HG03432 (cell line): ENCODE measurements around the gene MYMX.
A peak's percentile ranks its signal among the peaks of the same experiment; 100 is the strongest.
"Not testable (repeated sequence)": the region's sequence is repeated elsewhere in the genome, so short reads cannot be mapped to it uniquely, and the experiment has no call there.

Experiments used
- ATAC-seq: cut with Tn5 transposase; IDR thresholded peaks from one replicate; pipeline ENCODE4 v1.9.1; 2021; ENCODE audit warnings: mild to moderate bottlenecking, moderate library complexity; ENCODE audit not compliant: unreplicated experiment

MYMX gene

DNA sequence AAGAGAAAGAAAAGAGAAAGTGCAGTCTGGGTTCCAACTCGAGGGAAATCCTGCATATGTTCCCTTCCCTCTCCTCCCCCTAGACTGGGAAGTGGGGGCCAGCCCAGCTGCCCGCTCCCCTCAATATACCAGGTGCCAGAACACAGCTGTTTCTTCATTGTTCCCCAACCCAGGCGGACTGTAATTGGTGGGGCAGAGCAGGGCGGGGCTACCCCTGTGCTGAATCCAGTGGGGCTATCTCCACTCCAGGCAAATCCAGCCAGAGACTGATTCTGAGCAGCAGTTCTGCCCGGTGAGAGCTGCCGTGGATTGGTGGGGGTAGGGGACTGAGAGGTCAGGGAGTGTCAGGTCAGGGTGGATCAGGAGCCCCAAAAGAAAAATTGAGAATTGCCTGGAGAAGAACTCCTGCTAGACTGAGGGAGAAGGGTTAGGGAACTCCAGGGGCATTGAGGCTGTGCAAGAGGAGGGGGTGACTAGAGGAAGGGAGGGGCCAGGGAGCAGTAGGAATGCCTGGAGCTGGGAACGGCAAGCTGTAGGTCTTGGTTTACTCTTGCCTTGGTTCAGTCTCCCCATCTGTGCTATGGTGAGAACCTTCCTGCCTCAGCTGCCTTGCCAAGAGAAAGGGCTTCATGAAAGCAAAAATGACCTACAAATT lies at the start of gene MYMX:
MYMX (plus strand) TSS at position 250 of the 655 bp plus-strand sequence. CDS start 546 bp downstream, outside the sequence.
- ATAC-seq, result no peak

DNA sequence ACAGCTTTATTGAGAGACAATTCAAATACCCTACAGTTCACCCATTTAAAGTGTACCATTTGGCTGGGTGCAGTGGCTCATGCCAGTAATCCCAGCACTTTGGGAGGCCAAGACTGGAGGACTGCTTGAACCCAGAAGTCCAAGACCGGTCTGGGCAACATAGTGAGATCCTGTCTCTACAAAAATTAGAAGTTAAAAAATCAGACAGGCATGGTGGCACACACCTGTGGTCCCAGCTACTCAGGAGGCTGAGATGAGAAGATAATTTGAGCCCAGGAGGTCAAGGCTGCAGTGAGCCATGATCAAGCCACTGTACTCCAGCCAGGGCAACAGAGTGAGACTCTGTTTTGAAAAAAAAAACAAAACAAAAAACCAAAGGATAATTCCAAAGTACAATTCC lies 49.2 kb upstream of the MYMX start:
- no peak for ATAC-seq

DNA sequence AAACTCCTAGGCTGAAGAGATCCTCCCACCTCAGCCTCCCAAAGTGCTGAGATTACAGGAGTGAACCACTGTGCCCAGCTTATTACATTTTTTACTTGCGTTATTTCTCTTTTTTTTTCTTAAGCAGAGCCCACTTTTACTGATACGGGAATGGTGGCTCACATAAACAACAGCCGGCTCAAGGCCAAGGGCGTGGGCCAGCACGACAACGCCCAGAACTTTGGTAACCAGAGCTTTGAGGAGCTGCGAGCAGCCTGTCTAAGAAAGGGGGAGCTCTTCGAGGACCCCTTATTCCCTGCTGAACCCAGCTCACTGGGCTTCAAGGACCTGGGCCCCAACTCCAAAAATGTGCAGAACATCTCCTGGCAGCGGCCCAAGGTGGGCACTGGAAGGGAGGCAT lies 47.6 kb upstream of the MYMX start:
- ATAC-seq, result no peak

DNA sequence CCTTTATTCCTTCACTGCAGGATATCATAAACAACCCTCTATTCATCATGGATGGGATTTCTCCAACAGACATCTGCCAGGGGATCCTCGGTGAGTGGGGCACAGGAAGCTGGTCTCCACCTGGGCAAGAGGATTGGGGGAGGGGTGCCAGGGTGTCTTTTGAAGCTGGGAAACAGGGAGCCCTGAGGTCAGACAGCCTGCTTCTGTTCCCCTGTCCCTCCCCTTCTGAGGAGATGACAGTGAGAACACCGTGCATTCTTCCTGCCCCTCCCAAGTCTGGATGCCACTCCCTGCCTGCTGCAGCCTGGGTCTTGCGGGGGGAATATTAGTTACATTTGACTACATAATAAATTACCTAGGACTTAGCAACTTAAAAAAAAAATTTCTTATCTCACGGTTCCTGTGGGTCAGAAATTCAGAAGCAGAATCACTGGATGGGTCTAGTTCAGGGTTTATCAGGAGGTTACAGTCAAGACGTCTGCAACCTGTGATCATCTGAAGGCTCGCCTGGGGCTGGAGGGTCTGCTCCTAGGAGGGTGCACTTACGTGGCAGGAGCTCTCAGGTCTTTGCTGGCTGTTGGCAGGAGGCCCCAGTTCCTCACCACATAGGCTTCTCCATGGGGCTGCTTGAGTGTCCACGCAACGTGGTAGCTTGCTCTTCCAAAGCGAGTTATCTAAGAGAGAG lies 46.7 kb upstream of the MYMX start:
- ATAC-seq, result no peak

DNA sequence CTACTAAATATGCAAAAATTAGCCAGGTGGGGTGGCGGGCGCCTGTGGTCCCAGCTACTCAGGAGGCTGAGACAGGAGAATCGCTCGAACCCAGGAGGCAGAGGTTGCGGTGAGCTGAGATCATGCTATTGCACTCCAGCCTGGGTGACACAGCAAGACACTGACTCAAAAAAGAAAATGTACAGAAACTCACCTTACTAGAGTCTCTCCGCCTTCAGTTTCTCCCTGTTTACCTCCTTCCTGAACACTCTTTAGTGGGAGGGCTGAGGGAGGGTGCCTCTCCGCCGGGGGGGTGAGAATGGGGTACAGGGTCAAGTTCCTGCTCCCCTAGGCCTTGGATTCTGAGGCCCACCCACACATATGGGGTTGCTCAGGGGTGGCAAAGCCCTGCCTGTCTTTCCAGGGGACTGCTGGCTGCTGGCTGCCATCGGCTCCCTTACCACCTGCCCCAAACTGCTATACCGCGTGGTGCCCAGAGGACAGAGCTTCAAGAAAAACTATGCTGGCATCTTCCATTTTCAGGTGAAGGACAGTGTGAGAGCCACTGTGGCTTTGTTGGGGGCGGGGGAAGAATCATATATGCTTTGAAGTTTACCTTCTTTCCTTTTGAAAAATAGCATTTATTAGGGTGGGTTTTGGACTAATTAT lies 44.7 kb upstream of the MYMX start:
- ATAC-seq, result no peak

DNA sequence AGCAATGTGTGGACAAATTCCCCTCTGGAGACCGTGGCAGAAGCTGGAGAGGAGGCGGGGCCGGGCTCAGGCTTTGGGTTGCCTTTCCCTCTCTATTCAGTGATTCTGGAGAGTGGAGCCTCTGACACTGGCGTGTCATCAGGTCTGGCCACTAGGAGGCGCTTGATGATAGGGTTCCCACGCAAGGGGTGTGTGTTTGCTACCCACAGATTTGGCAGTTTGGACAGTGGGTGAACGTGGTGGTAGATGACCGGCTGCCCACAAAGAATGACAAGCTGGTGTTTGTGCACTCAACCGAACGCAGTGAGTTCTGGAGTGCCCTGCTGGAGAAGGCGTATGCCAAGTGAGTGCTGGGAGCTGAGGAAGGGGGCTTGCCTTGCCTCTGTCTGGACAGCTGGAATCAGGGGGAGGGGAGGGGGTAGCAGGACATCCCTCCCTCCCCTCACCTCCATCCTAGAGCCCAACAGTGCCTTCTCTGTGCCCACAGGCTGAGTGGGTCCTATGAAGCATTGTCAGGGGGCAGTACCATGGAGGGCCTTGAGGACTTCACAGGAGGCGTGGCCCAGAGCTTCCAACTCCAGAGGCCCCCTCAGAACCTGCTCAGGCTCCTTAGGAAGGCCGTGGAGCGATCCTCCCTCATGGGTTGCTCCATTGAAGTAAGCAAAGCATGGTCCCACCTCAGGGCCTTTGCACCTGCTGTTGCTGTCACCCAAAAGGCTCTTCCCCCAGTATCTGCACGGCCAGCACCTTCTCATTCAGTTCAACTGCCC lies 43.8 kb upstream of the MYMX start:
- peak; percentile 66 for ATAC-seq

DNA sequence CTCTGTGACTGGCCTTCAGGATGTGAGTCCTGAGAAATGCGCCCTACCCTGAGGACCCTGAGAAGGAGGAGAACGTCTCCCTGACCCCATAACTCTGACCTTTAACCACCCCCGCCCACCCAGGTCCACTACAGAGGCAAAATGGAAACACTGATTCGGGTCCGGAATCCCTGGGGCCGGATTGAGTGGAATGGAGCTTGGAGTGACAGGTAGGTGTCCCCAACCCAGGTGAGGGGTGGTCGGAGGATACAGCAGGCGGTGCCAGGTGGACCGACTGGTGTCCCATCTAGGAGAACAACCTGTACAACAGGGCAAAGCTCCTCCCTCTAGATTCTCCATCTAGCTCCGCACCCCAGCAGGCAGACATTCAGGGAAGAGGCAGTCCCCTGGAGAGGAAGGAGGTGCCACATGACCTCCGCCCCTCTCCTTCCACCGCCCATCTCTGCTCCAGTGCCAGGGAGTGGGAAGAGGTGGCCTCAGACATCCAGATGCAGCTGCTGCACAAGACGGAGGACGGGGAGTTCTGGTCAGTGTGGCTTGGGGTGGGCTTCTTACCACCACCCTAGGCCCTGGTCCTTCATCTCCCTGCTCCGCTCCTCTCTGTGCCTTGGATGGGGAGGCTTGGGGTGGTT lies 40.5 kb upstream of the MYMX start:
- no peak for ATAC-seq

DNA sequence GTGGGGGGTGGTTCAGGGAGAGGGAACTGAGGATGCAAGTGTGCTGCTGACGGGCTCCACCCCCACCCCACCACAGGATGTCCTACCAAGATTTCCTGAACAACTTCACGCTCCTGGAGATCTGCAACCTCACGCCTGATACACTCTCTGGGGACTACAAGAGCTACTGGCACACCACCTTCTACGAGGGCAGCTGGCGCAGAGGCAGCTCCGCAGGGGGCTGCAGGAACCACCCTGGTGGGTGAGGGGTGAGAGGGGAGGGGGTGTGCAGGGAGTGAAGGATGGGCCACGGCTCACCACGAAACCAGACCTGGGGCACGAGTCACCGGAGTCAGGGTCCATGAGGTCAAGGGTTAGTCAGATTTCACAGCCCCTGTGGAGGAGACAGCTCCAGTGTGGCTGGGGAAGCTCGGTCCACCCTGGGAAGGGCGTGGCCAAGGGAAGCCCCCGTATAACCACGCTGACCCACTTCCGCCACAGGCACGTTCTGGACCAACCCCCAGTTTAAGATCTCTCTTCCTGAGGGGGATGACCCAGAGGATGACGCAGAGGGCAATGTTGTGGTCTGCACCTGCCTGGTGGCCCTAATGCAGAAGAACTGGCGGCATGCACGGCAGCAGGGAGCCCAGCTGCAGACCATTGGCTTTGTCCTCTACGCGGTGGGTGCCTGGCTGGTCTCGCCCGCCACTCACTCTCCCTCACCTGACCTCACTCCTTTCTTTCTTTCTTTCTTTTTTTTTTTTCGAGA lies 39.8 kb upstream of the MYMX start:
- ATAC-seq, result peak; percentile 62

DNA sequence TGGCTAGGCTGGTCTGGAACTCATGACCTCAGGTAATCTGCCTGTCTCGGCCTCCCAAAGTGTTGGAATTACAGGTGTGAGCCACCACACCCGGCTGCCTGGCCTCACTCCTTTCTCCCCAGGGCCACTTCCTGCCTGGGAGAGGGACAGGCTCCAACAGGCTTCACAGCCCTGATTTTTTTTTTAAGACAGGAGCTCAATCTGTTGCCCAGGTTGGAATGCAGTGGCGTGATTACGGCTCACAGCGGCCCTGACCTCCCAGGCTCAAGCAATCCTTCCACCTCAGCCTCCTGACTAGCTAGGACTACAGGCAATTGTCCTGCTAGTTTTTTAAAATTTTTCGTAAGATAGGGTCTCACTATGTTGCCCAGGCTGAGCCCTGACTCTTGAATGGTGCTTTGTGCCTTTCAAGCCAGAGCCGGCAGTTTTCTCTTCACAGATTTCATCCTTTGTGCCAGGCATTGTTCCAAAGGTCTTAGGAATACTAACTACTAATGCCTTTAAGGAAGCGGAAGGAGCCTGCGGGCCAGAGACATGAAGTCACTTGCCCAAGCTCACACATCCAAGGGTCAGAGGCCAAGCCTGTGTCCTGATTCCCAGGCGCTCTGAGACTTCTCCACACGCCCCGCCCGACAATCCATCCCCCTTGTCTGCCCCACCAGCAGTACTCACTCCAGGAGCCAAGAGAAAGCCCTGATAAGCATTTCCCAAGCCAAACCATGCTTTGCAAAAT lies 38.9 kb upstream of the MYMX start:
- ATAC-seq, result no peak

DNA sequence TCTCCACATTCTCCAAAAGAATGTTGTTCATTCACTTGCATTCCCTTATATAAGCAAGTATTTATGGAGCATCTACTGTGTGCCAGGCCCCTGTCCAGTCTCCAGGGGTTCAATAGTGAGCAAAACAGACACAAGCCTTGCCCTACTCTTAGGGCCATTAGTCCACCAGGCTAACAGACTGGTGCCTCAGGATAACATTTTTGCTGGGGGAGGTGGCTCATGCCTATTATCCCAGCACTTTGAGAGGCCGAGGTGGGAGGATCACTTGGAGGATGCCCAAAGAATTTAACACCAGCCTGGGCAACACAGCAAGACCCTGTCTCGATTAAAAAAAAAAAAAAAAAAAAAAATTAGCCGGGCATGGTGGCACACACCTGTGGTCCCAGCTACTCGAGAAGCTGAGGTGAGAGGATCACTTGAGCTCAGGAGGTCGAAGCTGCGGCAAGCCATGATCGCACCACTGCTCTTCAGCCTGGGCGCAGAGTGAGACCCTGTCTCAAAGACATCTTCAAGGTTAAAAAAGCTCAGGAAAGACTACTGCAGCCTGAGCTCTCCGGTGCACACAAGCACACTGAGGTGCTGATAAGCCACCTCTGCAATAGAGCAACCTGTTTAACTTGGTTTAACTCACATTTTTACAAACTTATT lies 38.2 kb upstream of the MYMX start:
- no peak for ATAC-seq

DNA sequence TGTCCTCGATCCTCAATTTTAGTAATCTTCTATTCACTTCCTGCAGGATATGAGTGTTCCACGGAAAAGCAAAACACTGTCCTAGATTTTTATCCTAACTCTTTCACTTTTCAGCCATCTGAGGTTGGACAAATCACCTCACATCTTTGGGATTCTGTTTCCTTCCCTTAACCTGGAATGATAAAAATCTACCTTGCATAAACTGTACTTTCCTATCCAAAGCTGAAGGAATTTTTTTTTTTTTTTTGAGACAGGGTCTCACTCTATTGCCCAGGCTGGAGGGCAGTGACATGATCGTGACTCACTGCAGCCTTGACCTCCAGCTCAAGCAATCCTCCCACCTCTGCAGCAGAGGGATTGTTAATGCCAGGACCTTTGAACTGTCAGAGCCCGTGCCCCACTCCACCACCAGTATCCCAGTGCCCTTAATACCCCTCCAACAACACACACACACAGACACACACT lies 37.6 kb upstream of the MYMX start:
- ATAC-seq, result no peak

DNA sequence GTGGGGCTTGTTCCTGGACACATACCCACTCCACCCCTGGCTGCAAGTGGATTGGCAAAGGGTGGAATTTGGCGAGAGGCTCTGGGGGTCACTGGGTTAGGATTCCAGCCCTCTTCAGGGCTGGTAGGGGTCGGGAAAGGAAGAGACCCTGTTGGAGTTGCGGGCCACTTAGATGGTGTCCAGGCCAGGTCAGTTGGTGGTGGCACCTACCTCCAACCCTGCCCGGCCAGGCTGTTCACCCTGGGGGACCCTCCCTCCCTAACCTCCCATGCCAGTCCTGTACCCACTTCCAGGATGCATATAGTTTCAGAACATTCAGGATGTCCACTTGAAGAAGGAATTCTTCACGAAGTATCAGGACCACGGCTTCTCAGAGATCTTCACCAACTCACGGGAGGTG lies 37.1 kb upstream of the MYMX start:
- ATAC-seq, result no peak

DNA sequence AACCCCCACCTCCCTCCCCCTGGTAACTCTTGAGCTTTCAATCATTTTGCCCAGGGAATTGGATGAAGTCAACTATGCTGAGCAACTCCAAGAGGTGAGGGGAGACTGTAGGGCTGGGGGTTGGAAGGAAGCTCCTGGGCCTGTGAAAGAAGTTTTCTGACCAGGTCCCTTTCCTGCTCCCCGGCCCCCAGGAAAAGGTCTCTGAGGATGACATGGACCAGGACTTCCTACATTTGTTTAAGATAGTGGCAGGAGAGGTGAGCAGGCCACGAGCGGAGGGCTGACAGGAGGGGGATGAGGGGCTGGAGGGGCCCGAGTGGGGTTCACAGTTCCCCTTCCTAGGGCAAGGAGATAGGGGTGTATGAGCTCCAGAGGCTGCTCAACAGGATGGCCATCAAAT lies 36.3 kb upstream of the MYMX start:
- no peak for ATAC-seq

DNA sequence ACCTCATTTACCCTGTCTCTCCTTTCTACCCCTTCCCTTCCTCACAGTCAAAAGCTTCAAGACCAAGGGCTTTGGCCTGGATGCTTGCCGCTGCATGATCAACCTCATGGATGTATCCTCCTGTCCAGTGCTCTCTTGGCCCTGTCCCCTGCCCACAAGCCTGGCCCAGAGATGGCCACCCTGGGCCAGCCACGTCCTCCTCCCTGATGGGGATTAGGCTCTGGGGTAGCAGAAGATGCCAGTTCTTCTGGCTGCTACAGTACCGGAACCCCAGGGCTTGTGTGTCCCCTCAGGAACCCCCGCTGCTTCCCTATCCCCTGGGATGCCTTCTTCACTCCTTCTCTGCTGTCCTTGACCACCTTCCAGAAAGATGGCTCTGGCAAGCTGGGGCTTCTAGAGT lies 35.8 kb upstream of the MYMX start:
- ATAC-seq, result no peak

DNA sequence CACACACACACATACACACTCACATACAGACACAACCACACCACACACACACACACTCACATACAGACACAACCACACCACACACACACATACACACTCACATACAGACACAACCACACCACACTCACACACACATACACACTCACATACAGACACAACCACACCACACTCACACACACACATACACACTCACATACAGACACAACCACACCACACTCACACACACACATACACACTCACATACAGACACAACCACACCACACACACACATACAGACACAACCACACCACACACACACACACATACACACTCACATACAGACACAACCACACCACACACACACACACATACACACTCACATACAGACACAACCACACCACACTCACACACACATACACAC lies 34.9 kb upstream of the MYMX start:
- ATAC-seq, result not testable (repeated sequence)

DNA sequence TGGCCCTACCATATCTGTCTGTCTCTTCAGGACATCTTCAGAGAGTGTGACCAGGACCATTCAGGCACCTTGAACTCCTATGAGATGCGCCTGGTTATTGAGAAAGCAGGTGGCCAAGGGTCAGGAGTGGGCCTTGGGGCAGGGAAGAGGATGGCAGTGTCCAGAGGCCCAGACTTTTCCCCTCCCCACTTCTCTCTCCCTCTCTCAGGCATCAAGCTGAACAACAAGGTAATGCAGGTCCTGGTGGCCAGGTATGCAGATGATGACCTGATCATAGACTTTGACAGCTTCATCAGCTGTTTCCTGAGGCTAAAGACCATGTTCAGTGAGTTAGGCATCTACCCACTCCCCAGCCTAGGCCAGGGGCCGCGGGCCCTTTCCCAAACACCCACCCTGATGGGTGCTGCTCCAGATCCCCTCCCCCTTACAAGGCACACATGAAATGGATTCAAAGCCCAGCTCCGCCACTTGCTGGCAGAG lies 33.8 kb upstream of the MYMX start:
- no peak for ATAC-seq

DNA sequence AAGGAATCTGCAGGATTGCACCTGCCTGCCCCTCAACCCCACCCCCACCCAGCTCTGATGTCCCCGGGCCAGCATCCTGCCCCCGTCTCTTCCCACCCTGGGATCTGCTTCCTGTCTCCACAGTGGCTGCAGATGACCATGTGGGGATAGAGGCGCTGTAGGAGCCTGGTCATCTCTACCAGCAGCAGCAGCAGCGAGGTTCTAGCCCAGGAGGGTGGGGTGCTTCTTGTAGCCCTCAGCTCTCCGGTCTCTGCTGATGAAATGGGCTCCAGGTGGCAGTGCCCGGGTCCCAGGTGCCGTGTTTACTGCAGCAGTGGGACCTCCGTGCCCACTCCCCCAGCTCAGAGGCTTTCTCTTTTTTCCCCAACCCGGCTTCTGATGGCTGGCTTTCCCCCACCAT lies 32.9 kb upstream of the MYMX start:
- no peak for ATAC-seq

DNA sequence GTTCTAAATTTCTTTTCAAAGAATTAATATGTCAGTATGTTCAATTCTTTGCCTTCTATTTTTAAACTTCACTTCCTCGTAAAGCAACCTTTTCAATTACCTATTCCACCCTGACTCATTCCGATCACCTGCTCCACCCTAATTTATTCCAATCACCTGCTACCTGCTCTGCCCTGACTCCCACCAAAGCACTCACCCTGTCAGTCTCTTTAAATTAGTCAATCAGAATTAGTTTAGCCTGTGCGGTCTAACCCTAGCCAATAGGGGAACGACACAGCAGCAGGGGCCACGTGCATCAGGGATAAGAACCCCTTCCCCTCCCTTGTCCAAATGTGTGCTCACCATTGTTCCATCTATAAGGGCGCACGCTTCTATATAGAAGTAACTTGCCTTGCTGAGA lies 31.4 kb upstream of the MYMX start:
- not testable (repeated sequence) for ATAC-seq
